H9 (cell line): ENCODE data around the gene ERP27. TPM values are rescaled to one million over a fixed set of nuclear protein-coding genes. Genes with fewer than 3 reads are reported as not detected.
A peak's percentile ranks its signal among the peaks of the same experiment; 100 is the strongest.

Experiments
- DNase-seq: peaks from one replicate; pipeline ENCODE4 v3.0.0-alpha.2; 2017
- H2AFZ ChIP-seq: one replicate; pipeline ENCODE4 v1.6.1; 2013; ENCODE audit warnings: mild to moderate bottlenecking, low read length, control low read depth, moderate library complexity
- H2AK5ac ChIP-seq: 2 replicates; pipeline ENCODE4 v1.6.1; 2013; ENCODE audit warnings: low read length, control low read depth, mixed read lengths; ENCODE audit not compliant: insufficient read length
- H2BK120ac ChIP-seq: one replicate; pipeline ENCODE4 v1.6.1; 2013; ENCODE audit warnings: low read depth, mild to moderate bottlenecking, low read length, control low read depth, inconsistent platforms; ENCODE audit not compliant: poor library complexity, severe bottlenecking
- H2BK12ac ChIP-seq: 2 replicates; pipeline ENCODE4 v1.6.1; 2013; ENCODE audit warnings: low read length, control low read depth, mixed read lengths, low read depth; ENCODE audit not compliant: insufficient read length
- H2BK15ac ChIP-seq: 2 replicates; pipeline ENCODE4 v1.6.1; 2013; ENCODE audit warnings: low read depth, low read length, control low read depth
- H2BK20ac ChIP-seq: one replicate; pipeline ENCODE4 v1.6.1; 2013; ENCODE audit warnings: low read depth, mild to moderate bottlenecking, low read length, control low read depth, inconsistent platforms; ENCODE audit not compliant: poor library complexity, severe bottlenecking
- H2BK5ac ChIP-seq: 2 replicates; pipeline ENCODE4 v1.6.1; 2013; ENCODE audit warnings: low read length, control low read depth, mixed read lengths; ENCODE audit not compliant: insufficient read length
- H3K14ac ChIP-seq: 2 replicates; pipeline ENCODE4 v1.6.1; 2013; ENCODE audit warnings: low read length, control low read depth; ENCODE audit not compliant: insufficient read depth
- H3K18ac ChIP-seq: 2 replicates; pipeline ENCODE4 v1.6.1; 2013; ENCODE audit warnings: low read depth, mild to moderate bottlenecking, mixed read lengths, low read length, control low read depth; ENCODE audit not compliant: insufficient read length
- H3K23ac ChIP-seq: 2 replicates; pipeline ENCODE4 v1.6.1; 2013; ENCODE audit warnings: low read length, control low read depth, mixed read lengths, low read depth; ENCODE audit not compliant: insufficient read length
- H3K23me2 ChIP-seq: 2 replicates; pipeline ENCODE4 v1.6.1; 2013; ENCODE audit warnings: low read depth, mild to moderate bottlenecking, mixed read lengths, low read length, control low read depth; ENCODE audit not compliant: insufficient read length, poor library complexity, severe bottlenecking
- H3K27ac ChIP-seq: 2 replicates; pipeline ENCODE4 v1.5.1; 2013; ENCODE audit warnings: low read length, control low read depth, mixed read lengths, low read depth; ENCODE audit not compliant: insufficient read length
- H3K27me3 ChIP-seq: 2 replicates; pipeline ENCODE4 v1.6.1; 2013; ENCODE audit warnings: low read length, control low read depth, inconsistent platforms; ENCODE audit not compliant: insufficient read depth
- H3K4ac ChIP-seq: 2 replicates; pipeline ENCODE4 v1.6.1; 2013; ENCODE audit warnings: low read depth, mild to moderate bottlenecking, control low read depth, inconsistent platforms, low read length, moderate library complexity
- H3K4me1 ChIP-seq: 2 replicates; pipeline ENCODE4 v1.6.1; 2013; ENCODE audit warnings: low read length, control low read depth, inconsistent platforms; ENCODE audit not compliant: insufficient read depth
- H3K4me2 ChIP-seq: 2 replicates; pipeline ENCODE4 v1.6.1; 2013; ENCODE audit warnings: low read length, control low read depth, mixed read lengths; ENCODE audit not compliant: insufficient read length, insufficient read depth
- H3K56ac ChIP-seq: 2 replicates; pipeline ENCODE4 v1.6.1; 2013; ENCODE audit warnings: low read depth, mild to moderate bottlenecking, mixed read lengths, low read length, control low read depth; ENCODE audit not compliant: insufficient read length
- H3K79me1 ChIP-seq: 2 replicates; pipeline ENCODE4 v1.6.1; 2013; ENCODE audit warnings: low read depth, mild to moderate bottlenecking, moderate library complexity, low read length, control low read depth, inconsistent platforms; ENCODE audit not compliant: insufficient read depth, poor library complexity, severe bottlenecking
- H3K79me2 ChIP-seq: 2 replicates; pipeline ENCODE4 v1.6.1; 2013; ENCODE audit warnings: low read length, control low read depth, inconsistent platforms; ENCODE audit not compliant: insufficient read depth
- H3K9ac ChIP-seq: 2 replicates; pipeline ENCODE4 v1.6.1; 2013; ENCODE audit warnings: low read length, control low read depth, mixed read lengths; ENCODE audit not compliant: insufficient read length; ENCODE audit errors: extremely low read depth
- H3K9me3 ChIP-seq: one replicate; pipeline ENCODE4 v1.6.1; 2013; ENCODE audit warnings: low read depth, low read length, inconsistent platforms; ENCODE audit not compliant: control insufficient read depth
- H3T11ph ChIP-seq: one replicate; pipeline ENCODE4 v1.6.1; 2013; ENCODE audit warnings: mild to moderate bottlenecking, low read length, control low read depth, inconsistent platforms
- H4K20me1 ChIP-seq: one replicate; pipeline ENCODE4 v1.6.1; 2013; ENCODE audit not compliant: control insufficient read depth, insufficient read length, insufficient read depth
- H4K5ac ChIP-seq: 2 replicates; pipeline ENCODE4 v1.6.1; 2013; ENCODE audit warnings: low read depth, mild to moderate bottlenecking, mixed read lengths, low read length, control low read depth; ENCODE audit not compliant: insufficient read length
- H4K8ac ChIP-seq: replicated peaks from 2 replicates; pipeline ENCODE4 v1.6.1; 2013; ENCODE audit warnings: low read length, control low read depth, mixed read lengths, low read depth; ENCODE audit not compliant: insufficient read length
- H4K91ac ChIP-seq: 2 replicates; pipeline ENCODE4 v1.6.1; 2013; ENCODE audit warnings: low read depth, mild to moderate bottlenecking, moderate library complexity, mixed read lengths, low read length, control low read depth; ENCODE audit not compliant: insufficient read length
- H3K27ac Mint-ChIP-seq, 3 experiments: 2 replicates in 2 of 3; 3 replicates in 1 of 3; pipeline ENCODE4 v1.8.0; 2020 to 2021; ENCODE audit warnings: mixed read lengths in 3 of 3, mild to moderate bottlenecking in 1 of 3, moderate library complexity in 1 of 3
- H3K27me3 Mint-ChIP-seq: 2 replicates; pipeline ENCODE4 v1.8.0; 2021; ENCODE audit warnings: low read depth, mild to moderate bottlenecking, moderate library complexity, mixed read lengths
- H3K36me3 Mint-ChIP-seq, 3 experiments: 2 replicates in 2 of 3; 3 replicates in 1 of 3; pipeline ENCODE4 v1.8.0; 2020 to 2021; ENCODE audit warnings: low read depth in 3 of 3, mixed read lengths in 3 of 3; ENCODE audit not compliant: insufficient read depth in 1 of 3
- H3K4me1 Mint-ChIP-seq, 2 experiments: 2 replicates each; pipeline ENCODE4 v1.8.0; 2020; ENCODE audit warnings: mixed read lengths in 2 of 2
- H3K4me3 Mint-ChIP-seq, 2 experiments: 2 replicates in 1 of 2; 3 replicates in 1 of 2; pipeline ENCODE4 v1.8.0; 2020 to 2021; ENCODE audit warnings: mild to moderate bottlenecking in 2 of 2, mixed read lengths in 2 of 2, moderate library complexity in 1 of 2
- H3K9me3 Mint-ChIP-seq, 2 experiments: 2 replicates in 1 of 2; 3 replicates in 1 of 2; pipeline ENCODE4 v1.8.0; 2020; ENCODE audit warnings: mild to moderate bottlenecking in 2 of 2, mixed read lengths in 2 of 2, moderate library complexity in 1 of 2
- WGBS: extraction: QIAGEN DNeasy Blood & Tissue Kit; methylation state at CpG from one replicate; pipeline ENCODE4 v1.1.7; 2013; ENCODE audit warnings: missing lambda C conversion rate, low lambda C conversion rate, mixed read lengths; ENCODE audit not compliant: insufficient read length; ENCODE audit errors: extremely low coverage; 5-methylcytosine and 5-hydroxymethylcytosine counted together
- total RNA-seq: library from RNA; stranded (reverse); gene quantifications from 2 replicates; pipeline ENCODE4 v1.2.1, GENCODE V29; 2021
- TF ChIP-seq, protein P1 (sequence below): fragments of 200-600 bp; sonication (generic); conservative IDR thresholded peaks from 3 replicates; pipeline ENCODE4 v1.8.0; 2021; ENCODE audit warnings: antibody characterized with exemption, mild to moderate bottlenecking

ERP27 gene
- total RNA-seq, 1 experiment from 2014 or later = not detected

DNA sequence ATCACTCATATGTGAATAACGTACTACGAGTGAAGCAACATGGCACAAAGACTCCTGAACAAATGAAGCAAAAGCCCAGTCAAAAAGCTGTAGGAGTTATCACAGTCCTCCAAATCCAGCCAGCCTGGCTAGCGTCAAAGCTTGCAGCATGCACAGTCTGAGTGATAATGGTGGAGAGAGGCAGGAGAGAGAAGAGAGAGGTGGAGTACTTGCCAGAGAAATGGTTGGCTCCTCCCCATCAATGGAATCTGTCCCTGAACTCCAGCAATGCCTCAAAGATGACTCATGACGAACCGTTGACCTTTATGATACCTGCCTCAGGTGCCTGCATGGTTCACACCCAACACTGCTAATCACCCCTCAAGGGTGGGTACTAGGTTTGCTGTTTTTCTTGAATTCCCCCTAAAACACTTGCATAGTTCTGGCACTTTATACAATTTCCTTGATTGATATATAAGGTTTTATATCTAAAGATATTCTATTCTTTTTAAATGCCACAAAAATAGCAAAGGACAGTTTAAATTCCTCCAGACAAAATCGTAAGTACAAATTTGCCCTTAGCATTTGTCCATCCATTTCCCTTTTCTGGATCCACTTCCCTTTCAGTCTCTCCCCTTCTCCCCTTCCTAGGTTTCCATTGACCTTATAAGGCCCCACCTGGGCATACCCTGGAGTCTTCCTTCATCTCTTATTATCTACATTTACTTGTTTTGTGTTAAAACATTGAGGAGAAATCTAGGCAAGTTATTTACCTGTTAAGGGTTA lies 12.8 kb upstream of the ERP27 start:
- TF ChIP-seq, protein P1, sequence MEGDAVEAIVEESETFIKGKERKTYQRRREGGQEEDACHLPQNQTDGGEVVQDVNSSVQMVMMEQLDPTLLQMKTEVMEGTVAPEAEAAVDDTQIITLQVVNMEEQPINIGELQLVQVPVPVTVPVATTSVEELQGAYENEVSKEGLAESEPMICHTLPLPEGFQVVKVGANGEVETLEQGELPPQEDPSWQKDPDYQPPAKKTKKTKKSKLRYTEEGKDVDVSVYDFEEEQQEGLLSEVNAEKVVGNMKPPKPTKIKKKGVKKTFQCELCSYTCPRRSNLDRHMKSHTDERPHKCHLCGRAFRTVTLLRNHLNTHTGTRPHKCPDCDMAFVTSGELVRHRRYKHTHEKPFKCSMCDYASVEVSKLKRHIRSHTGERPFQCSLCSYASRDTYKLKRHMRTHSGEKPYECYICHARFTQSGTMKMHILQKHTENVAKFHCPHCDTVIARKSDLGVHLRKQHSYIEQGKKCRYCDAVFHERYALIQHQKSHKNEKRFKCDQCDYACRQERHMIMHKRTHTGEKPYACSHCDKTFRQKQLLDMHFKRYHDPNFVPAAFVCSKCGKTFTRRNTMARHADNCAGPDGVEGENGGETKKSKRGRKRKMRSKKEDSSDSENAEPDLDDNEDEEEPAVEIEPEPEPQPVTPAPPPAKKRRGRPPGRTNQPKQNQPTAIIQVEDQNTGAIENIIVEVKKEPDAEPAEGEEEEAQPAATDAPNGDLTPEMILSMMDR = no peak
- H2BK120ac ChIP-seq = no peak overlapping the region
- peaks cover 7% of the 10 kb centered on the region; the same call in 1 of the 2 replicates for H3K4me1 ChIP-seq
- no peak overlapping the region for H4K5ac ChIP-seq
- H2BK15ac ChIP-seq = no peak overlapping the region
- H2BK5ac ChIP-seq = no peak overlapping the region
- H2BK20ac ChIP-seq = no peak overlapping the region
- H3K27ac ChIP-seq = no peak overlapping the region
- no peaks in the 10 kb centered on the region for H3K23me2 ChIP-seq
- H3K4me3 Mint-ChIP-seq = no peak overlapping the region
- no peaks in the 10 kb centered on the region for H3K36me3 Mint-ChIP-seq
- no peaks in the 10 kb centered on the region for H4K20me1 ChIP-seq
- no peak overlapping the region for H3K4me2 ChIP-seq
- WGBS = no CpG with 5 or more reads among the region's 6 CpGs
- no peak overlapping the region for H3K27ac Mint-ChIP-seq
- H2AK5ac ChIP-seq = no peak overlapping the region
- no peak overlapping the region for H3K14ac ChIP-seq
- H3K4ac ChIP-seq = no peak overlapping the region
- H3K9ac ChIP-seq = no peak overlapping the region
- H3K9me3 ChIP-seq = no peaks in the 10 kb centered on the region
- no peaks in the 10 kb centered on the region for H3K79me1 ChIP-seq
- DNase-seq = peak; percentile 70
- H3K4me1 Mint-ChIP-seq = peaks cover 10 to 11% of the 10 kb centered on the region in 2 experiments
- no peak overlapping the region for H4K8ac ChIP-seq
- H3K18ac ChIP-seq = no peak overlapping the region
- H3K56ac ChIP-seq = no peak overlapping the region
- no peaks in the 10 kb centered on the region; the same call in 1 of the 2 replicates for H3K27me3 Mint-ChIP-seq
- no peak overlapping the region for H4K91ac ChIP-seq
- no peak overlapping the region for H3K23ac ChIP-seq
- no peaks in the 10 kb centered on the region for H3K9me3 Mint-ChIP-seq
- no peaks in the 10 kb centered on the region for H3K27me3 ChIP-seq
- H3T11ph ChIP-seq = no peak overlapping the region
- H2AFZ ChIP-seq = no peak overlapping the region
- H2BK12ac ChIP-seq = no peak overlapping the region
- H3K79me2 ChIP-seq = no peaks in the 10 kb centered on the region
